ENCODE data around the gene LIN7A. TPM values are rescaled to one million over a fixed set of nuclear protein-coding genes. Genes with fewer than 3 reads are reported as not detected.

LIN7A gene
- total and polyA plus RNA-seq, 2 of the 4 experiments (the other 2 are of a cell fraction), result 10.8 to 24.7 TPM

DNA sequence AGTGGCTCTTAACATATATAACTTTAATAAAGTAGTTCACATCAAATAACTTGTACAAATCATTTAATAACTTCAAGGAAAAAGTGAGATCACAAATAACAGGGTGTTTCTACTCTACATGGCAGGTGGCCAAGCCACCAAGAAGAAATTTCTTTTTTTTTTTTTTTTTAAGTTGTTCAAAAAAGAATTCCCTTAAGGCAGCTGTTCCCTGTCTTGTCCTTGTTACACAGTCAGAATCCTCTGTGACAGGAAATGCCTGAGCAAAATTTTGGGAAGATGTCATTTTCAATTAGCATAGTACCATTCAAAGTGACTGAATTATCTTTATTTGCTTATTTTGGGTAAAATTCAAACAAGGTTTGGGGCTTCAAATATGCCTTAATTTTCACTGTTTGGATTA, 79.4 kb downstream of the LIN7A start:
- H2BK5ac ChIP-seq (ENCODE audit: low read depth, low read length, poor library complexity, severe bottlenecking), result no peak overlapping the region

More for the DNA sequence above, 79.4 kb downstream of the LIN7A start:
- no peaks in the 10 kb centered on the region for H3K9me3 ChIP-seq (ENCODE audit: control insufficient read depth, insufficient read depth, low read length)
- H3K36me3 ChIP-seq (ENCODE audit: control insufficient read depth, insufficient read depth, low read length), result no peaks in the 10 kb centered on the region
- no peak overlapping the region for H4K5ac ChIP-seq (ENCODE audit: low read depth, low read length)
- no peak overlapping the region for H2AK9ac ChIP-seq (replicated peaks; ENCODE audit: low read depth, low read length, poor library complexity)
- no TSS peak for BruUV-seq (replicated peaks)
- no peak overlapping the region for H3K4me3 ChIP-seq (ENCODE audit: insufficient read depth, low read depth, low read length)
- H2BK20ac ChIP-seq (ENCODE audit: low read depth, low read length), result no peak overlapping the region
- H3K27me3 ChIP-seq (ENCODE audit: control insufficient read depth, insufficient read depth, low read length), result no peaks in the 10 kb centered on the region
- DNase-seq (no peak), ATAC-seq (ENCODE audit: low read depth) (no peak)
- no peak overlapping the region for H4K91ac ChIP-seq (ENCODE audit: insufficient read depth, low read depth, low read length)
- peaks cover 11% of the 10 kb centered on the region for H3K4me1 ChIP-seq (ENCODE audit: control insufficient read depth, insufficient read depth, low read length)
- ChIA-PET CTCF (interaction anchor here (0.6 to 2.0 kb wide), 3 partner anchors 9 to 47 kb away, joined by 4 to 6 read pairs (median 4); no protein-coding TSS in a partner anchor), POLR2A (ENCODE audit: unreplicated experiment) (no interaction called here)
- H3K4me2 ChIP-seq (ENCODE audit: low read depth, low read length), result no peak overlapping the region
- H3K27ac ChIP-seq (ENCODE audit: insufficient read depth, low read length), result no peak overlapping the region
- no peak overlapping the region for H3K56ac ChIP-seq (ENCODE audit: extremely low read depth, insufficient read depth, low read length)
- in situ Hi-C loops (cut with MboI; ENCODE audit: low sequenced_read_pairs) (no loop called here), intact Hi-C loops (cut with micrococcal nuclease) (no loop called here), dilution Hi-C loops (cut with HindIII; ENCODE audit: low sequenced_read_pairs, unreplicated experiment) (no loop called here)
- H3K4ac ChIP-seq (ENCODE audit: low read depth, low read length), result no peak overlapping the region
- no peak overlapping the region for H2AFZ ChIP-seq (replicated peaks; ENCODE audit: low read length, poor library complexity)
- no peak overlapping the region for H3K14ac ChIP-seq (replicated peaks; ENCODE audit: low read depth, low read length)
- H2BK15ac ChIP-seq (ENCODE audit: low read depth, low read length), result no peak overlapping the region
- H3K23ac ChIP-seq (ENCODE audit: low read depth, low read length), result no peak overlapping the region
- H3K18ac ChIP-seq (ENCODE audit: low read depth, low read length), result no peak overlapping the region
- TF ChIP-seq, protein P1, sequence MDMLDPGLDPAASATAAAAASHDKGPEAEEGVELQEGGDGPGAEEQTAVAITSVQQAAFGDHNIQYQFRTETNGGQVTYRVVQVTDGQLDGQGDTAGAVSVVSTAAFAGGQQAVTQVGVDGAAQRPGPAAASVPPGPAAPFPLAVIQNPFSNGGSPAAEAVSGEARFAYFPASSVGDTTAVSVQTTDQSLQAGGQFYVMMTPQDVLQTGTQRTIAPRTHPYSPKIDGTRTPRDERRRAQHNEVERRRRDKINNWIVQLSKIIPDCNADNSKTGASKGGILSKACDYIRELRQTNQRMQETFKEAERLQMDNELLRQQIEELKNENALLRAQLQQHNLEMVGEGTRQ (IDR thresholded peaks at IDR 0.05; ENCODE audit: low read depth, low read length), result no peak
- no peak for TF ChIP-seq NFE2L2 (IDR thresholded peaks at IDR 0.05; ENCODE audit: low read depth, low read length)
- TF ChIP-seq CTCF (conservative IDR thresholded peaks at IDR 0.05; ENCODE audit: low read depth, low read length), result no peak
- TF ChIP-seq MXI1 (IDR thresholded peaks at IDR 0.05; ENCODE audit: borderline replicate concordance, low read depth, low read length), result no peak
- H2AK5ac ChIP-seq (ENCODE audit: low read depth, low read length), result no peak overlapping the region
- H4K20me1 ChIP-seq (ENCODE audit: insufficient read depth, low read length), result 0 out of 2 replicates have a peak, but pooled peaks cover 3% of the 10 kb centered on the region
- H4K8ac ChIP-seq (ENCODE audit: low read depth in 2 of 2, low read length in 2 of 2), result no peak overlapping the region
- H3K9me1 ChIP-seq (ENCODE audit: insufficient read depth, low read length), result peaks cover 9% of the 10 kb centered on the region
- H3K79me1 ChIP-seq (ENCODE audit: low read depth in 1 of 2, low read length in 2 of 2), result peaks cover 0 to 8% of the 10 kb centered on the region in 2 experiments; a peak in 1 of 4 replicates
- H2BK120ac ChIP-seq (ENCODE audit: low read depth, low read length), result no peak overlapping the region
- H3K9ac ChIP-seq (ENCODE audit: low read depth, low read length), result no peak overlapping the region

Measured in IMR-90 (cell line).